Measurements from ENCODE around the gene AIMP1. TPM values are rescaled to one million over a fixed set of nuclear protein-coding genes. Genes with fewer than 3 reads are reported as not detected.
"Not testable (repeated sequence)": the region's sequence is repeated elsewhere in the genome, so short reads cannot be mapped to it uniquely, and the experiment has no call there.

Gene AIMP1
- total RNA-seq, 1 experiment from 2014 or later, result 52.5 TPM

- Mint-ChIP-seq H3K4me3 (no peak overlapping the region), H3K4me1 (peaks cover 11% of the 10 kb centered on the region), H3K36me3 (peaks cover 22% of the 10 kb centered on the region), H3K9me3 (peaks cover 20% of the 10 kb centered on the region), H3K27me3 (ENCODE audit: low read depth) (no peaks in the 10 kb centered on the region), H3K27ac (no peak overlapping the region)
- ATAC-seq (no peak), DNase-seq (ENCODE audit: low spot score) (no peak)
- ChIA-PET CTCF (interaction anchor here (0.9 kb wide), 1 partner anchor 8 kb away, joined by 4 read pairs; no protein-coding TSS in a partner anchor), POLR2A (no interaction called here)
- TF ChIP-seq NR1H2 (CRISPR knock-in tag; IDR thresholded peaks at IDR 0.05) (no peak), FOXJ3 (CRISPR knock-in tag; IDR thresholded peaks at IDR 0.05; ENCODE audit: borderline replicate concordance) (no peak), NFATC4 (CRISPR knock-in tag; IDR thresholded peaks at IDR 0.05) (no peak), ZNF219 (CRISPR knock-in tag; IDR thresholded peaks at IDR 0.05; ENCODE audit: borderline replicate concordance) (no peak), ZNF671 (CRISPR knock-in tag; IDR thresholded peaks at IDR 0.05) (no peak), ATF1 (CRISPR knock-in tag; IDR thresholded peaks at IDR 0.05) (no peak), ZBTB21 (CRISPR knock-in tag; IDR thresholded peaks at IDR 0.05; ENCODE audit: borderline replicate concordance) (no peak), FOXK1 (CRISPR knock-in tag; IDR thresholded peaks at IDR 0.05) (no peak), ZNF232 (CRISPR knock-in tag; IDR thresholded peaks at IDR 0.05) (no peak), E2F4 (CRISPR knock-in tag; IDR thresholded peaks at IDR 0.05; ENCODE audit: borderline replicate concordance, low read depth) (no peak), PREB (CRISPR knock-in tag; IDR thresholded peaks at IDR 0.05; ENCODE audit: borderline replicate concordance) (no peak), USF2 (CRISPR knock-in tag; IDR thresholded peaks at IDR 0.05) (no peak), GABPB1 (CRISPR knock-in tag; IDR thresholded peaks at IDR 0.05) (no peak)
Measured at GRCh38 chr4:106320235-106320634, 3.9 kb downstream of the AIMP1 start.

GRCh38 chr4:106321168-106321567, 4.8 kb downstream of the AIMP1 start:
- Mint-ChIP-seq H3K9me3 (peaks cover 20% of the 10 kb centered on the region), H3K36me3 (peaks cover 22% of the 10 kb centered on the region)
- H3K4me1 Mint-ChIP-seq; H3K4me3 Mint-ChIP-seq; DNase-seq (ENCODE audit: low spot score); H3K27me3 Mint-ChIP-seq (ENCODE audit: low read depth); POLR2A ChIA-PET; ATAC-seq; H3K27ac Mint-ChIP-seq; CTCF ChIA-PET: not testable (repeated sequence)

- POLR2A ChIA-PET; CTCF ChIA-PET; DNase-seq (ENCODE audit: low spot score); ATAC-seq; H3K27ac Mint-ChIP-seq; H3K27me3 Mint-ChIP-seq (ENCODE audit: low read depth); H3K4me1 Mint-ChIP-seq; H3K4me3 Mint-ChIP-seq: not testable (repeated sequence)
- Mint-ChIP-seq H3K9me3 (peaks cover 20% of the 10 kb centered on the region), H3K36me3 (peaks cover 22% of the 10 kb centered on the region)
Measured at GRCh38 chr4:106321814-106322213, 5.5 kb downstream of the AIMP1 start.

GRCh38 chr4:106323119-106323518, 6.8 kb downstream of the AIMP1 start:
- Mint-ChIP-seq H3K27ac (no peak overlapping the region), H3K9me3 (peaks cover 20% of the 10 kb centered on the region), H3K36me3 (peaks cover 33% of the 10 kb centered on the region), H3K4me1 (peaks cover 9% of the 10 kb centered on the region), H3K27me3 (ENCODE audit: low read depth) (no peaks in the 10 kb centered on the region), H3K4me3 (no peak overlapping the region)
- ChIA-PET CTCF (no interaction called here), POLR2A (no interaction called here)
- no peak for DNase-seq (ENCODE audit: low spot score)
- ATAC-seq, result no peak
- TF ChIP-seq ZNF532 (CRISPR knock-in tag; IDR thresholded peaks at IDR 0.05; ENCODE audit: borderline replicate concordance) (no peak), KAT7 (CRISPR knock-in tag; IDR thresholded peaks at IDR 0.05; ENCODE audit: borderline replicate concordance) (no peak), ZNF671 (CRISPR knock-in tag; IDR thresholded peaks at IDR 0.05) (no peak), TEAD1 (CRISPR knock-in tag; IDR thresholded peaks at IDR 0.05) (no peak), USF1 (CRISPR knock-in tag; IDR thresholded peaks at IDR 0.05) (no peak), TCF7 (CRISPR knock-in tag; IDR thresholded peaks at IDR 0.05; ENCODE audit: low read depth) (no peak), STAT6 (CRISPR knock-in tag; conservative IDR thresholded peaks at IDR 0.05; ENCODE audit: low read depth) (no peak), RORB (CRISPR knock-in tag; IDR thresholded peaks at IDR 0.05) (no peak)
